OCI-LY3 (cell line): ENCODE data around the gene FAM13A.

Experiments
- EZH2phosphoT487 ChIP-seq: fragments of 200-600 bp; shearing (Covaris generic); IDR thresholded peaks from 2 replicates; pipeline ENCODE4 v1.6.1; 2018; ENCODE audit warnings: antibody characterized with exemption, mixed run types, low read depth
- TF ChIP-seq, protein P1 (sequence below): fragments of 200-600, 300-600 bp; sonication (generic); IDR thresholded peaks from 2 replicates; pipeline ENCODE4 v1.5.1; 2014; ENCODE audit warnings: antibody characterized with exemption, low read length, low read depth

DNA sequence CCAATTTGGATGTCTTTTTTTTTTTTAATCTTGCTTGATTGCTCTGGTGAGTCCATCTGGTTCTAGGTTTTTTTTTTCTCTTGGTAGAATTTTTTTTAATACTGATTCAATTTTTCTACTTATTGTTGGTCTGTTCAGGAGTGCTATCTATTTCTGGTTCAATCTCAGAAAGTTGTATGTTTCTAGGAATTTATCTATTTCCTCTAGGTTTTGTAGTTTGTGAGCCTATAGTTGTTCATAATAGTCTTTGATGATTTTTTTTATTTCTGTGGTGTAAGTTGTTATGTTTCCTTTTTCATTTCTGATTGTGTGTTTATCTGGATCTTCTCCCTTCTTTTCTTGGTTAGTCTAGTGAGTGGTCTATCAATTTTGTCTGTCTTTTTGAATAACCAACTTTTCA, 129.6 kb downstream of the FAM13A start:
- TF ChIP-seq, protein P1, sequence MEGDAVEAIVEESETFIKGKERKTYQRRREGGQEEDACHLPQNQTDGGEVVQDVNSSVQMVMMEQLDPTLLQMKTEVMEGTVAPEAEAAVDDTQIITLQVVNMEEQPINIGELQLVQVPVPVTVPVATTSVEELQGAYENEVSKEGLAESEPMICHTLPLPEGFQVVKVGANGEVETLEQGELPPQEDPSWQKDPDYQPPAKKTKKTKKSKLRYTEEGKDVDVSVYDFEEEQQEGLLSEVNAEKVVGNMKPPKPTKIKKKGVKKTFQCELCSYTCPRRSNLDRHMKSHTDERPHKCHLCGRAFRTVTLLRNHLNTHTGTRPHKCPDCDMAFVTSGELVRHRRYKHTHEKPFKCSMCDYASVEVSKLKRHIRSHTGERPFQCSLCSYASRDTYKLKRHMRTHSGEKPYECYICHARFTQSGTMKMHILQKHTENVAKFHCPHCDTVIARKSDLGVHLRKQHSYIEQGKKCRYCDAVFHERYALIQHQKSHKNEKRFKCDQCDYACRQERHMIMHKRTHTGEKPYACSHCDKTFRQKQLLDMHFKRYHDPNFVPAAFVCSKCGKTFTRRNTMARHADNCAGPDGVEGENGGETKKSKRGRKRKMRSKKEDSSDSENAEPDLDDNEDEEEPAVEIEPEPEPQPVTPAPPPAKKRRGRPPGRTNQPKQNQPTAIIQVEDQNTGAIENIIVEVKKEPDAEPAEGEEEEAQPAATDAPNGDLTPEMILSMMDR, result no peak
- no peak for TF ChIP-seq EZH2phosphoT487
